H1 (cell line): ENCODE measurements around the gene PLPPR3. TPM values are rescaled to one million over a fixed set of nuclear protein-coding genes. Genes with fewer than 3 reads are reported as not detected.

Experiments used
- CTCF ChIA-PET: fragments of 300-600 bp; sonication (Branson Sonifier 250); formaldehyde crosslinking; loops from one replicate; lab custom pipeline; 2021; ENCODE audit not compliant: partially characterized antibody; lab: Charles Lee
- POLR2A ChIA-PET: fragments of 300-600 bp; sonication (Branson Sonifier 250); formaldehyde crosslinking; loops from one replicate; lab custom pipeline; 2021; ENCODE audit warnings: inconsistent platforms; ENCODE audit not compliant: partially characterized antibody; lab: Charles Lee
- DNase-seq, 2 experiments: peaks; one replicate each; pipeline versions ENCODE4 v3.0.0 to v3.0.0-alpha.2; 2010 to 2022; ENCODE audit warnings: low spot score in 2 of 2, low read depth in 1 of 2, mixed read lengths in 1 of 2
- FAIRE-seq: peaks from 2 replicates; lab custom pipeline; 2011; peaks lifted over from hg19 to GRCh38; lab: Jason Lieb, UNC
- H2AFZ ChIP-seq: 2 replicates; pipeline ENCODE4 v1.8.1; 2012; ENCODE audit warnings: low read length, inconsistent platforms
- H2AK5ac ChIP-seq: 2 replicates; pipeline ENCODE4 v1.6.1; 2013; ENCODE audit warnings: low read depth, low read length
- H2BK120ac ChIP-seq: replicated peaks from 2 replicates; pipeline ENCODE3; 2013; ENCODE audit warnings: low read depth, low read length, inconsistent platforms
- H2BK12ac ChIP-seq: 2 replicates; pipeline ENCODE4 v1.6.1; 2013; ENCODE audit warnings: low read depth, low read length
- H2BK15ac ChIP-seq: 2 replicates; pipeline ENCODE4 v1.6.1; 2013; ENCODE audit warnings: low read length
- H2BK20ac ChIP-seq: 2 replicates; pipeline ENCODE4 v1.6.1; 2013; ENCODE audit warnings: low read length
- H2BK5ac ChIP-seq: 2 replicates; pipeline ENCODE4 v1.6.1; 2013; ENCODE audit warnings: low read depth, low read length
- H3K14ac ChIP-seq: 2 replicates; pipeline ENCODE4 v1.6.1; 2013; ENCODE audit warnings: inconsistent platforms; ENCODE audit not compliant: insufficient read length
- H3K18ac ChIP-seq: 2 replicates; pipeline ENCODE4 v1.6.1; 2013; ENCODE audit warnings: low read length; ENCODE audit errors: extremely low read depth
- H3K23ac ChIP-seq: 2 replicates; pipeline ENCODE4 v1.6.1; 2013; ENCODE audit warnings: inconsistent platforms; ENCODE audit not compliant: insufficient read length
- H3K23me2 ChIP-seq: 2 replicates; pipeline ENCODE4 v1.6.1; 2013; ENCODE audit warnings: low read depth, low read length
- H3K27ac ChIP-seq: 2 replicates; pipeline ENCODE4 v1.6.1; 2011; ENCODE audit warnings: low read depth, low read length, inconsistent platforms
- H3K27me3 ChIP-seq, 4 experiments: replicated peaks in 1 of 4; 1 replicate in 1 of 4; 2 replicates in 3 of 4; pipeline versions ENCODE4 v1.6.1 to v1.8.1; 2011 to 2013; ENCODE audit warnings: low read length in 3 of 4, mild to moderate bottlenecking in 3 of 4, inconsistent platforms in 2 of 4, mixed read lengths in 2 of 4, moderate library complexity in 1 of 4; ENCODE audit not compliant: control insufficient read depth in 3 of 4, insufficient read depth in 3 of 4; ENCODE audit errors: extremely low read depth in 1 of 4
- H3K36me3 ChIP-seq, 4 experiments: 2 replicates each; pipeline versions ENCODE4 v1.6.1 to v1.8.1; 2011 to 2013; ENCODE audit warnings: mild to moderate bottlenecking in 4 of 4, low read length in 3 of 4, moderate library complexity in 2 of 4, control low read depth in 1 of 4, inconsistent platforms in 1 of 4; ENCODE audit not compliant: insufficient read depth in 4 of 4, control insufficient read depth in 2 of 4
- H3K4ac ChIP-seq: replicated peaks from 2 replicates; pipeline ENCODE3; 2013; ENCODE audit warnings: low read length, low read depth, mixed read lengths, inconsistent platforms; ENCODE audit not compliant: insufficient read length
- H3K4me1 ChIP-seq, 4 experiments: replicated peaks in 1 of 4; 1 replicate in 1 of 4; 2 replicates in 3 of 4; pipeline versions ENCODE4 v1.6.1 to v1.8.1; 2011 to 2013; ENCODE audit warnings: low read length in 3 of 4, inconsistent platforms in 2 of 4, mixed read lengths in 1 of 4; ENCODE audit not compliant: insufficient read depth in 4 of 4, control insufficient read depth in 3 of 4
- H3K4me2 ChIP-seq, 2 experiments: 2 replicates each; pipeline versions ENCODE4 v1.6.1 to v1.8.1; 2011 to 2013; ENCODE audit warnings: low read depth in 2 of 2, low read length in 2 of 2, control low read depth in 1 of 2, inconsistent platforms in 1 of 2, mild to moderate bottlenecking in 1 of 2; ENCODE audit not compliant: insufficient read depth in 1 of 2
- H3K4me3 ChIP-seq, 4 experiments: fragments of 200-600, 300-600 bp in 1 of 4; sonication (generic), shearing (Covaris generic), sonication (Bioruptor Twin) in 1 of 4; 2 replicates each; pipeline versions ENCODE4 v1.5.1 to v1.8.1; 2011 to 2016; ENCODE audit warnings: low read length in 4 of 4, low read depth in 3 of 4, control low read depth in 2 of 4, inconsistent platforms in 2 of 4, mild to moderate bottlenecking in 2 of 4, mixed read lengths in 1 of 4, moderate library complexity in 1 of 4; ENCODE audit not compliant: insufficient read depth in 2 of 4; ENCODE audit errors: extremely low read depth in 1 of 4
- H3K56ac ChIP-seq: replicated peaks from 2 replicates; pipeline ENCODE3; 2013; ENCODE audit warnings: low read depth, mild to moderate bottlenecking, mixed read lengths, low read length, inconsistent platforms; ENCODE audit not compliant: insufficient read length
- H3K79me1 ChIP-seq: 2 replicates; pipeline ENCODE4 v1.6.1; 2013; ENCODE audit warnings: low read depth, low read length, control low read depth
- H3K79me2 ChIP-seq, 2 experiments: 2 replicates each; pipeline versions ENCODE4 v1.6.1 to v1.8.1; 2012 to 2013; ENCODE audit warnings: low read length in 2 of 2, mild to moderate bottlenecking in 2 of 2, inconsistent platforms in 1 of 2; ENCODE audit not compliant: insufficient read depth in 2 of 2, control insufficient read depth in 1 of 2
- H3K9ac ChIP-seq, 4 experiments: replicated peaks in 1 of 4; 1 replicate in 1 of 4; 2 replicates in 3 of 4; pipeline versions ENCODE4 v1.6.1 to v1.8.1; 2011 to 2013; ENCODE audit warnings: low read depth in 3 of 4, low read length in 3 of 4, control low read depth in 2 of 4, mild to moderate bottlenecking in 2 of 4, moderate library complexity in 2 of 4, inconsistent platforms in 1 of 4; ENCODE audit errors: extremely low read depth in 1 of 4
- H3K9me3 ChIP-seq, 2 experiments: 2 replicates each; pipeline versions ENCODE4 v1.6.1 to v1.8.1; 2012 to 2013; ENCODE audit warnings: mild to moderate bottlenecking in 2 of 2, moderate library complexity in 2 of 2, control low read depth in 1 of 2, inconsistent platforms in 1 of 2, low read depth in 1 of 2, low read length in 1 of 2, mixed read lengths in 1 of 2; ENCODE audit not compliant: insufficient read depth in 2 of 2
- H4K20me1 ChIP-seq, 2 experiments: replicated peaks in 1 of 2; 2 replicates each; pipeline versions ENCODE3 to v1.8.1; 2011 to 2013; ENCODE audit warnings: inconsistent platforms in 2 of 2, low read length in 2 of 2, mild to moderate bottlenecking in 1 of 2; ENCODE audit not compliant: insufficient read depth in 2 of 2, control insufficient read depth in 1 of 2
- H4K5ac ChIP-seq: 2 replicates; pipeline ENCODE4 v1.6.1; 2013; ENCODE audit warnings: low read length, low read depth, mixed read lengths, inconsistent platforms; ENCODE audit not compliant: insufficient read length
- H4K8ac ChIP-seq: 2 replicates; pipeline ENCODE4 v1.8.0; 2013; ENCODE audit warnings: mild to moderate bottlenecking, moderate library complexity, low read length, inconsistent platforms; ENCODE audit not compliant: insufficient read depth; ENCODE audit errors: extremely low read depth
- H4K91ac ChIP-seq: replicated peaks from 2 replicates; pipeline ENCODE3; 2013; ENCODE audit warnings: low read length, mixed read lengths, inconsistent platforms; ENCODE audit not compliant: insufficient read length
- ASH2L ChIP-seq: fragments of 200-600, 300-600 bp; sonication (generic); IDR thresholded peaks from one replicate; pipeline ENCODE4 v1.7.1; 2017; ENCODE audit warnings: low read length
- CHD1 ChIP-seq: IDR thresholded peaks from 2 replicates; pipeline ENCODE4 v1.6.1; 2012; ENCODE audit warnings: low read depth, low read length, improper control_type of control experiment
- EGR1 ChIP-seq: IDR thresholded peaks from 2 replicates; pipeline ENCODE4 v1.6.1; 2011; ENCODE audit warnings: low read depth, low read length, borderline replicate concordance
- EZH2 ChIP-seq: fragments of 200-600 bp; sonication (generic); IDR thresholded peaks from 2 replicates; pipeline ENCODE4 v1.7.1; 2012; ENCODE audit warnings: low read depth, mild to moderate bottlenecking, moderate library complexity, low read length, inconsistent platforms; ENCODE audit not compliant: severe bottlenecking
- FOSL1 ChIP-seq: IDR thresholded peaks from 2 replicates; pipeline ENCODE4 v1.6.1; 2011; ENCODE audit warnings: mild to moderate bottlenecking, low read depth, low read length, moderate library complexity; ENCODE audit not compliant: insufficient read depth
- JUN ChIP-seq: IDR thresholded peaks from 2 replicates; pipeline ENCODE4 v1.6.1; 2011; ENCODE audit warnings: low read depth, mild to moderate bottlenecking, improper control_type of control experiment, low read length
- POLR2A ChIP-seq, 2 experiments: IDR thresholded peaks; 1 replicate in 1 of 2; 2 replicates in 1 of 2; pipeline ENCODE4 v1.6.1; 2011; ENCODE audit warnings: low read depth in 2 of 2, low read length in 2 of 2, mild to moderate bottlenecking in 2 of 2; ENCODE audit errors: control extremely low read depth in 1 of 2
- RAD21 ChIP-seq, 2 experiments: IDR thresholded peaks in 1 of 2; conservative IDR thresholded peaks in 1 of 2; 2 replicates each; pipeline ENCODE4 v1.6.1; 2011; ENCODE audit warnings: low read depth in 2 of 2, low read length in 2 of 2, improper control_type of control experiment in 1 of 2, inconsistent platforms in 1 of 2, mild to moderate bottlenecking in 1 of 2, moderate library complexity in 1 of 2
- RFX5 ChIP-seq: IDR thresholded peaks from 2 replicates; pipeline ENCODE4 v1.6.1; 2011; ENCODE audit warnings: low read depth, low read length, improper control_type of control experiment, borderline replicate concordance
- SP2 ChIP-seq: IDR thresholded peaks from 2 replicates; pipeline ENCODE4 v1.6.1; 2012; ENCODE audit warnings: mild to moderate bottlenecking, low read length, inconsistent platforms
- WGBS, 2 experiments: shearing (Covaris generic) in 1 of 2; methylation state at CpG; one replicate each; pipeline versions ENCODE4 v1.1.6 to v1.1.7; 2013 to 2015; ENCODE audit warnings: low lambda C conversion rate in 2 of 2, mixed read lengths in 2 of 2, inconsistent platforms in 1 of 2, low coverage in 1 of 2, missing lambda C conversion rate in 1 of 2; ENCODE audit not compliant: insufficient replicate concordance in 2 of 2, insufficient coverage in 1 of 2, insufficient read length in 1 of 2; ENCODE audit errors: extremely low coverage in 1 of 2, missing lambda C conversion rate in 1 of 2; 5-methylcytosine and 5-hydroxymethylcytosine counted together
- polyA plus RNA-seq, 7 experiments: library from polyadenylated mRNA; depleted of rRNA in 3 of 7; stranded (reverse) in 5 of 7; unstranded in 2 of 7; fragments of >200 nt in 5 of 7; fragments of 200-250 nt in 2 of 7; gene quantifications; 1 replicate in 5 of 7; 2 replicates in 1 of 7; 4 replicates in 1 of 7; pipeline versions ENCODE4 v1.2.1 to v1.2.3, GENCODE V29; 2011 to 2013; ENCODE audit warnings: missing spikeins in 2 of 7, mixed read lengths in 2 of 7
- total RNA-seq: library from RNA; stranded (reverse); fragmentation: NEBNext Ultra II Directional; extraction: Animal tissue kit (Norgen Biotek cat#: 25700); gene quantifications from 2 replicates; pipeline ENCODE4 v1.2.1, GENCODE V29; 2021

Gene PLPPR3
- total and polyA plus RNA-seq, 2 of the 8 experiments (the other 6 are each of a cell fraction or from before 2014, with no cell fraction given) = 71.7 to 76.4 TPM

GRCh38 chr19:788686-788982, 33.1 kb downstream of the PLPPR3 start:
- no peaks in the 10 kb centered on the region; the same call in 1 of the 2 replicates for H3K79me1 ChIP-seq
- H4K5ac ChIP-seq = peak overlapping the region; percentile 45
- no peaks in the 10 kb centered on the region for H3K27me3 ChIP-seq
- H3K23me2 ChIP-seq = no peaks in the 10 kb centered on the region
- peaks cover 0 to 33% (median 16%) of the 10 kb centered on the region in 4 experiments; a peak in 6 of 7 replicates for H3K4me1 ChIP-seq
- no peak overlapping the region for H3K56ac ChIP-seq
- H3K4ac ChIP-seq = no peak overlapping the region
- 76% methylated on average over 11 of the region's 11 CpGs; no CpG with 5 or more reads in 1 of the 2 experiments for WGBS, 2 experiments
- no peak overlapping the region for H3K9ac ChIP-seq
- CTCF ChIA-PET = interaction anchor here (0.5 to 5.2 kb wide), 3 partner anchors 10 to 19 kb away, joined by 3 to 23 read pairs (median 10); no protein-coding TSS in a partner anchor
- H2AFZ ChIP-seq = no peak overlapping the region
- peak overlapping the region; percentile 84; the same call in 1 of the 2 replicates for H2BK5ac ChIP-seq
- DNase-seq (no peak), FAIRE-seq (no peak)
- H2BK120ac ChIP-seq = no peak overlapping the region
- 0 out of 2 replicates have a peak overlapping the region, but pooled peaks have one; percentile 32 for H2AK5ac ChIP-seq
- no peak overlapping the region for H3K23ac ChIP-seq
- H3K36me3 ChIP-seq = no peaks in the 10 kb centered on the region
- H3K4me3 ChIP-seq = no peak overlapping the region
- no peaks in the 10 kb centered on the region for H4K20me1 ChIP-seq
- H3K79me2 ChIP-seq = peaks cover 0 to 2% of the 10 kb centered on the region in 2 experiments; a peak in 2 of 4 replicates
- no peak overlapping the region for H3K14ac ChIP-seq
- POLR2A ChIA-PET = interaction anchor here (1.2 to 5.8 kb wide), 4 partner anchors 12 to 25 kb away, joined by 4 to 85 read pairs (median 10); partner anchors contain the start of gene PTBP1
- no peak overlapping the region for H2BK15ac ChIP-seq
- H2BK20ac ChIP-seq = no peak overlapping the region
- H3K27ac ChIP-seq = no peak overlapping the region
- peak overlapping the region; percentile 94 for H4K91ac ChIP-seq
- no peaks in the 10 kb centered on the region for H3K9me3 ChIP-seq
- peak overlapping the region; percentile 84; the same call in 1 of the 2 replicates for H2BK12ac ChIP-seq
- H3K4me2 ChIP-seq = 0 out of 4 replicates have a peak overlapping the region, but pooled peaks of 1 of the 2 experiments have one; percentile 56
- peak overlapping the region; percentile 80; the same call in 1 of the 2 replicates for H4K8ac ChIP-seq
- H3K18ac ChIP-seq = no peak overlapping the region; the same call in 1 of the 2 replicates
- no peak for TF ChIP-seq EZH2
- TF ChIP-seq CHD1 = no peak
- no peak for TF ChIP-seq RAD21 (IDR thresholded peaks at IDR 0.05 in 1 of 2, conservative IDR thresholded peaks at IDR 0.05 in 1 of 2; ENCODE audit: low read depth in 2 of 2, low read length in 2 of 2)
- TF ChIP-seq JUN = no peak
- TF ChIP-seq EGR1 = no peak
- TF ChIP-seq FOSL1 = no peak
- TF ChIP-seq RFX5 = no peak
- TF ChIP-seq SP2 = no peak
- no peak for TF ChIP-seq ASH2L
- no peak for TF ChIP-seq POLR2A (IDR thresholded peaks at IDR 0.05; ENCODE audit: control extremely low read depth in 1 of 2, low read depth in 2 of 2, low read length in 2 of 2)
